Esophagus muscularis mucosa (tissue), 4 donors: Measurements from ENCODE around the gene LPCAT1.

Source experiments
- EP300 ChIP-seq: sonication (generic); formaldehyde crosslinking; IDR thresholded peaks from one replicate; pipeline ENCODE4 v1.6.1; 2017; ENCODE audit warnings: antibody characterized with exemption
- POLR2A ChIP-seq: fragments of 450-650 bp; IDR thresholded peaks from one replicate; pipeline ENCODE4 v1.6.1; 2017; ENCODE audit warnings: antibody characterized with exemption, moderate library complexity, mild to moderate bottlenecking, low read depth
- POLR2AphosphoS5 ChIP-seq, 2 donors: sonication (generic); formaldehyde crosslinking; IDR thresholded peaks; one replicate each; pipeline ENCODE4 v1.6.1; 2017; ENCODE audit warnings: antibody characterized with exemption in 2 of 2
- TF ChIP-seq, protein P1 (sequence below), 3 experiments: fragments of 200-600 bp in 2 of 3; fragments of 450-650 bp in 1 of 3; sonication (generic) in 2 of 3; IDR thresholded peaks; one replicate each; pipeline ENCODE4 v1.5.1; 2017 to 2019; ENCODE audit warnings: antibody characterized with exemption in 3 of 3, mild to moderate bottlenecking in 2 of 3, moderate library complexity in 1 of 3

DNA sequence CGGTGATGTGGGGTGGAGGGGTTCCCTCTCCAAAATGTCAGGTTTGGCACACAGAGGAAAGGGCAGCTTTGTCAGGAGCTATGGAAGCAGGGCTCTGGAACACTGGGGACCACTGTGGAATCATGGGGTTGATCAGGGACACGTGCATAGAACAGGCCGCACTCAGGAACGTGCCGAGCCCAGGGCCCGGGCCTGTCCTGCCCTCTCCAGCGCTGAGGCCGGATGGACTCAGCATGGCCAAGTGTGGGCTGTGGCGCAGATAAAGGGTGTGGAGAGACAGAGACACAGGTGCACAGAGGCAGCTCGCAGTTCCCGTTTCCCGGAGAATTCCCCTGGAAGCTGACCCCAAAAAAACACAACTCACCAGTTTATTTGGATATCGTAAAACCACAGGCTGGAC, 40.7 kb downstream of the LPCAT1 start:
- TF ChIP-seq POLR2AphosphoS5 (IDR thresholded peaks at IDR 0.05) (no peak), POLR2A (no peak), EP300 (no peak)
- TF ChIP-seq, protein P1, sequence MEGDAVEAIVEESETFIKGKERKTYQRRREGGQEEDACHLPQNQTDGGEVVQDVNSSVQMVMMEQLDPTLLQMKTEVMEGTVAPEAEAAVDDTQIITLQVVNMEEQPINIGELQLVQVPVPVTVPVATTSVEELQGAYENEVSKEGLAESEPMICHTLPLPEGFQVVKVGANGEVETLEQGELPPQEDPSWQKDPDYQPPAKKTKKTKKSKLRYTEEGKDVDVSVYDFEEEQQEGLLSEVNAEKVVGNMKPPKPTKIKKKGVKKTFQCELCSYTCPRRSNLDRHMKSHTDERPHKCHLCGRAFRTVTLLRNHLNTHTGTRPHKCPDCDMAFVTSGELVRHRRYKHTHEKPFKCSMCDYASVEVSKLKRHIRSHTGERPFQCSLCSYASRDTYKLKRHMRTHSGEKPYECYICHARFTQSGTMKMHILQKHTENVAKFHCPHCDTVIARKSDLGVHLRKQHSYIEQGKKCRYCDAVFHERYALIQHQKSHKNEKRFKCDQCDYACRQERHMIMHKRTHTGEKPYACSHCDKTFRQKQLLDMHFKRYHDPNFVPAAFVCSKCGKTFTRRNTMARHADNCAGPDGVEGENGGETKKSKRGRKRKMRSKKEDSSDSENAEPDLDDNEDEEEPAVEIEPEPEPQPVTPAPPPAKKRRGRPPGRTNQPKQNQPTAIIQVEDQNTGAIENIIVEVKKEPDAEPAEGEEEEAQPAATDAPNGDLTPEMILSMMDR (IDR thresholded peaks at IDR 0.05) = no peak
